Ishikawa (cell line): ENCODE results near the gene FGF4.

Source experiments
- CEBPB ChIP-seq: IDR thresholded peaks from 2 replicates; pipeline ENCODE4 v1.6.1; 2012
- CREB1 ChIP-seq: IDR thresholded peaks from 2 replicates; pipeline ENCODE4 v1.6.1; 2012; ENCODE audit warnings: low read depth
- EGR1 ChIP-seq: IDR thresholded peaks from 2 replicates; pipeline ENCODE4 v1.6.1; 2012
- EP300 ChIP-seq: IDR thresholded peaks from 2 replicates; pipeline ENCODE4 v1.6.1; 2012; ENCODE audit warnings: borderline replicate concordance
- MAX ChIP-seq: IDR thresholded peaks from 2 replicates; pipeline ENCODE4 v1.6.1; 2012
- NFIC ChIP-seq: IDR thresholded peaks from 2 replicates; pipeline ENCODE4 v1.6.1; 2012
- RAD21 ChIP-seq: IDR thresholded peaks from 2 replicates; pipeline ENCODE4 v1.6.1; 2012; ENCODE audit warnings: low read depth
- REST ChIP-seq: IDR thresholded peaks from 2 replicates; pipeline ENCODE4 v1.6.1; 2012; ENCODE audit warnings: low read depth, mild to moderate bottlenecking
- TAF1 ChIP-seq: IDR thresholded peaks from 2 replicates; pipeline ENCODE4 v1.6.1; 2012; ENCODE audit warnings: low read depth, mild to moderate bottlenecking
- TCF12 ChIP-seq: IDR thresholded peaks from 2 replicates; pipeline ENCODE4 v1.6.1; 2012; ENCODE audit warnings: low read depth
- USF1 ChIP-seq: IDR thresholded peaks from 2 replicates; pipeline ENCODE4 v1.6.1; 2012
- YY1 ChIP-seq: IDR thresholded peaks from 2 replicates; pipeline ENCODE4 v1.6.1; 2012; ENCODE audit warnings: low read depth
- ZBTB7A ChIP-seq: IDR thresholded peaks from 2 replicates; pipeline ENCODE4 v1.6.1; 2012; ENCODE audit warnings: low read depth

- TF ChIP-seq RAD21 (no peak), MAX (no peak), ZBTB7A (no peak), REST (no peak), TAF1 (no peak), CREB1 (no peak), EP300 (no peak), NFIC (no peak), CEBPB (no peak), YY1 (no peak), TCF12 (no peak), USF1 (no peak), EGR1 (no peak)
Observed at GRCh38 chr11:69803022-69803421, 27.9 kb upstream of the FGF4 start.
